ENCODE data around the gene UBE2N. TPM values are rescaled to one million over a fixed set of nuclear protein-coding genes. Genes with fewer than 3 reads are reported as not detected.
A peak's percentile ranks its signal among the peaks of the same experiment; 100 is the strongest.

Gene UBE2N, protein sequence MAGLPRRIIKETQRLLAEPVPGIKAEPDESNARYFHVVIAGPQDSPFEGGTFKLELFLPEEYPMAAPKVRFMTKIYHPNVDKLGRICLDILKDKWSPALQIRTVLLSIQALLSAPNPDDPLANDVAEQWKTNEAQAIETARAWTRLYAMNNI
- polyA plus RNA-seq (2013, experiment 1 of 2) = 254 TPM
- polyA plus RNA-seq (2013, experiment 2 of 2) = 243 TPM

DNA sequence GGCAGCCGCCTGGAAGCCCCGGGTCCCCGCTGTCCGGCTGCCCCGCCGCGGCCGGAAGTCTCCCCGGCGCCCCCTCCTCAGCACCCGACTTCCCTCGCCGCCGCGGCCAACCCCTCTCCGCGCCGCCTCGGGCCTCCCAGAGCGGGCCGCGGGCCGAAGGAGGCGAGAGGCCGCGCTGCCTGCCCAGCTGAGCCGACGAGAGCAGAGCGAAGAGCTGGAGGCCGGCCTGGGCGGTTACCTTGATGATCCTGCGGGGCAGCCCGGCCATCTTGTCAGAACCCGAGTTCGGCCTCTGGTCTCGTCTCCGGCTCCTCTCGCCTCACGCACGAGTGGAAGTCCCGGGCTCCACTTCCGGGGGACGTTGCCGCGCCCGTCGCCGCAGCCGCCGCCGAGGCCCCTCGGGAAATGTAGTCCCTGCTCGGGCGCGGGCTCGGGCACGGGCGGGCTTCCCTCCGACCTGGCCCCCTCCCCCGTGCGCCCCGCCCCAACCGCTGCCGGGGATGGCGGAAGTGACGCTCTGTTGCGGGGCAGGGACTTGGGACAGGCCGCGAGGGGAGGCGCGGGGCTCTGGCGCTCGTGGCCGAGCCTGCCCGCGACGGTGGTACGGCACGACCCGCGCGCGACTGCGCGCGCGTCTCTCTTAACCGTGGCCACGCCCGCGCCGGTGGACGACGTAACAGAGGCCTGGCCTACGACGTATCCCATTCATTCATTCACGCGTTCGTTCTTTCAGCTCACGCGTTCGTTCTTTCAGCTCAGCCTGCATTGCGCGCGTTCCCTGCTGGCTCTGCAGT lies at the start of gene UBE2N:
Gene UBE2N (minus strand): TSS at position 331 of the 794 bp plus-strand sequence. CDS start 63 bp downstream, at position 268.
- Histone ChIP-seq H3K4me2 (ENCODE audit: low read length) (peak within 1 kb of the TSS; percentile 90), H3K9ac (ENCODE audit: low read length) (peak within 1 kb of the TSS; percentile 97), H3K4ac (ENCODE audit: low read depth, low read length) (peak within 1 kb of the TSS; percentile 61), H3K4me3 (ENCODE audit: low read length) (peak within 1 kb of the TSS; percentile 93), H4K8ac (ENCODE audit: low read depth, low read length) (no peak within 1 kb of the TSS), H2BK120ac (ENCODE audit: low read depth, low read length) (no peak within 1 kb of the TSS), H3K18ac (ENCODE audit: low read length) (peak within 1 kb of the TSS; percentile 98), H3K27ac (ENCODE audit: low read depth, low read length) (peak within 1 kb of the TSS; percentile 92), H4K5ac (ENCODE audit: low read length) (no peak within 1 kb of the TSS), H3K4me1 (ENCODE audit: control insufficient read depth, low read depth, low read length) (peaks cover 8% of the 10 kb centered on the region), H3K79me1 (ENCODE audit: low read length) (peaks cover 2% of the 10 kb centered on the region), H2BK15ac (replicated peaks; ENCODE audit: low read depth) (no peak within 1 kb of the TSS), H3K79me2 (ENCODE audit: control insufficient read depth, insufficient read depth, low read length) (peaks cover 47% of the 10 kb centered on the region), H3K56ac (ENCODE audit: low read length) (peak within 1 kb of the TSS; percentile 98), H3K36me3 (ENCODE audit: control insufficient read depth, insufficient read depth, low read length) (no peaks in the 10 kb centered on the region), H2BK5ac (ENCODE audit: low read length) (peak within 1 kb of the TSS; percentile 2), H3K27me3 (ENCODE audit: insufficient read depth, low read length, poor library complexity) (no peaks in the 10 kb centered on the region), H3K23ac (ENCODE audit: low read length) (peak within 1 kb of the TSS; percentile 82), H2AK5ac (ENCODE audit: low read length) (no peak within 1 kb of the TSS)
- no CpG with 5 or more reads among the region's 105 CpGs for WGBS (ENCODE audit: extremely low coverage, insufficient coverage, low lambda C conversion rate)
- peak; percentile 98 for DNase-seq

DNA sequence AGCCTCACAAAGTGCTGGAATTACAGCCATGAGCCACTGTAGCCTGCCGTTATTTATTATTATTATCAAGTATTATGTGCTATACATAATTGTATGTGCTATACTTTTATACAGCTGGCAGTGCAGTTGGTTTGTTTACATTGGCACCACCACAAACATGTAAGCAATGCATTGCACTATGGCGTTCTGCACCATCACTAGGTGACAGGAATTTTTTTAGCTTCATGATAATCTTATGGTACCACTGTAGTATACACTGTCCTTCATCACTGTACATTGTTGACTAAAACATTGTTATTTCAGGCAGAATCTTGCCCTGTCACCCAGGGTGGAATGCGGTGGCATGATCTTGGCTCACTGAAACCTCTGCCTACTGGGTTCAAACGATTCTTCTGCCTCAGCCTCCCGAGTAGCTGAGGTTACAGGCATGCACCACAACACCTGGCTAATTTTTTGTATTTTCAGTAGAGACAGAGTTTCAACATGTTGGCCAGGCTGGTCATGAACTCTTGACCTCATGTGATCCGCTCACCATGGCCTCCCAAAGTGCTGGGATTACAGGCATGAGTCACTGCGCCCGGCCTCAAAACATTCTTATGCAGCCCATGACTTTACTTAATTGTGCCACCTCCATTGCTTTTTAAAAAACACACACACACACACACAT lies 42.7 kb upstream of the UBE2N start:
- H3K56ac ChIP-seq (ENCODE audit: low read length) = no peak overlapping the region
- no peak overlapping the region for H2BK120ac ChIP-seq (ENCODE audit: low read depth, low read length)
- H3K4me3 ChIP-seq (ENCODE audit: low read length) = no peak overlapping the region
- no peaks in the 10 kb centered on the region for H3K79me2 ChIP-seq (ENCODE audit: control insufficient read depth, insufficient read depth, low read length)
- no peaks in the 10 kb centered on the region for H3K4me1 ChIP-seq (ENCODE audit: control insufficient read depth, low read depth, low read length)
- H3K27me3 ChIP-seq (ENCODE audit: insufficient read depth, low read length, poor library complexity) = no peaks in the 10 kb centered on the region
- no peak overlapping the region for H3K27ac ChIP-seq (ENCODE audit: low read depth, low read length)
- WGBS (ENCODE audit: extremely low coverage, insufficient coverage, low lambda C conversion rate) = no CpG with 5 or more reads among the region's 8 CpGs
- H3K9ac ChIP-seq (ENCODE audit: low read length) = no peak overlapping the region
- H3K4me2 ChIP-seq (ENCODE audit: low read length) = no peak overlapping the region
- no peak overlapping the region for H3K18ac ChIP-seq (ENCODE audit: low read length)
- H3K23ac ChIP-seq (ENCODE audit: low read length) = no peak overlapping the region
- no peak for DNase-seq
- no peak overlapping the region for H2AK5ac ChIP-seq (ENCODE audit: low read length)
- H3K36me3 ChIP-seq (ENCODE audit: control insufficient read depth, insufficient read depth, low read length) = peaks cover 4% of the 10 kb centered on the region
- no peak overlapping the region for H2BK15ac ChIP-seq (replicated peaks; ENCODE audit: low read depth)
- H3K79me1 ChIP-seq (ENCODE audit: low read length) = no peaks in the 10 kb centered on the region
- no peak overlapping the region for H4K8ac ChIP-seq (ENCODE audit: low read depth, low read length)
- H3K4ac ChIP-seq (ENCODE audit: low read depth, low read length) = no peak overlapping the region
- no peak overlapping the region for H4K5ac ChIP-seq (ENCODE audit: low read length)
- no peak overlapping the region for H2BK5ac ChIP-seq (ENCODE audit: low read length)

DNA sequence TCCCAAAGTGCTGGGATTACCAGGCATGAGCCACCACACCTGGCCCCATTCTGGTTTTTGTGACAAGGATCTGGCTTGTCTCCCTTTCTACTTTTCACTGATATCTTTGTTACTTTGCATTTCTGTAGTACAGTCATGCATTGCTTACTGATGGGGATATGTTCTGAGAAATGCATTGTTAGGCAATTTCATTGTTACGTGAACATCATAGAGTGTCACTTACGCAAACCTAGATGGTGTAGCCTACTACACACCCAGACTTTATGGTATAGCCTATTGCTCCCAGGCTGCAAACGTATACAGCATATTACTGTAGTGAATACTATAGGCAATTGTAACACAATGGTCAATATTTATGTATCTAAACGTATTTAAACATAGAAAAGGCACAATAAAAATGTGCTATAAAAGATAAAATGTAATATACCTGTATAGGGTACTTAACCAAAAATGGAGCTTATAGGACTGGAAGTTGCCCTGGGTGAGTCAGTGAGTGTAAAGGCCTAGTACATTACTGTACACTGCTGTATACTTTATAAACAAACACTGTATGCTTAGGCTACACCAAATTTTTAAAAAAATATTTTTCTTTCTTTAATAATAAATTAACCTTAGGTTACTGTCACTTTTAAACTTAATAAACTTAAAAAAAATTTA lies 41.5 kb upstream of the UBE2N start:
- Histone ChIP-seq H2AK5ac (ENCODE audit: low read length) (no peak overlapping the region), H2BK5ac (ENCODE audit: low read length) (no peak overlapping the region), H2BK15ac (replicated peaks; ENCODE audit: low read depth) (no peak overlapping the region), H3K9ac (ENCODE audit: low read length) (no peak overlapping the region), H2BK120ac (ENCODE audit: low read depth, low read length) (no peak overlapping the region), H3K79me1 (ENCODE audit: low read length) (no peaks in the 10 kb centered on the region), H3K23ac (ENCODE audit: low read length) (no peak overlapping the region), H3K4ac (ENCODE audit: low read depth, low read length) (no peak overlapping the region), H3K27me3 (ENCODE audit: insufficient read depth, low read length, poor library complexity) (no peaks in the 10 kb centered on the region), H3K18ac (ENCODE audit: low read length) (no peak overlapping the region), H4K5ac (ENCODE audit: low read length) (no peak overlapping the region), H3K4me1 (ENCODE audit: control insufficient read depth, low read depth, low read length) (no peaks in the 10 kb centered on the region), H3K79me2 (ENCODE audit: control insufficient read depth, insufficient read depth, low read length) (no peaks in the 10 kb centered on the region), H3K36me3 (ENCODE audit: control insufficient read depth, insufficient read depth, low read length) (peaks cover 4% of the 10 kb centered on the region), H3K4me3 (ENCODE audit: low read length) (no peak overlapping the region), H3K27ac (ENCODE audit: low read depth, low read length) (no peak overlapping the region), H4K8ac (ENCODE audit: low read depth, low read length) (no peak overlapping the region), H3K4me2 (ENCODE audit: low read length) (no peak overlapping the region), H3K56ac (ENCODE audit: low read length) (no peak overlapping the region)
- WGBS (ENCODE audit: extremely low coverage, insufficient coverage, low lambda C conversion rate) = no CpG with 5 or more reads among the region's 4 CpGs
- no peak for DNase-seq

DNA sequence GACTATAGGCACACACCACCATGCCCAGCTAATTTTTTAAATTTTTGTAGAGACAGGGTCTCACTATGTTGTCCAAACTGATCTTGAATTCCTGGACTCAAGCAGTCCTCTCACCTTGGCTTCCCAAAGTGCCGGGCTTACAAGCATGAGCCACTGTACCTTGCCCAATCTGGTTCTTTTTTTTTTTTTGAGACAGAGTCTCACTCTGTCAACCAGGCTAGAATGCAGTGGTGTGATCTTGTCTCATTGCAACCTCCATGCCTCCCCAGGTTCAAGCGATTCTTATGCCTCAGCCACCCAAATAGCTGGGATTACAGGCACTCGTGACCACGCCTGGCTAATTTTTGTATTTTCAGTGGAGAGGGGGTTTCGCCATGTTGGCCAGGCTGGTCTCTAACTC lies 41.0 kb upstream of the UBE2N start:
- Histone ChIP-seq H2BK15ac (replicated peaks; ENCODE audit: low read depth) (no peak overlapping the region), H3K56ac (ENCODE audit: low read length) (no peak overlapping the region), H4K5ac (ENCODE audit: low read length) (no peak overlapping the region), H3K23ac (ENCODE audit: low read length) (no peak overlapping the region), H3K79me1 (ENCODE audit: low read length) (no peaks in the 10 kb centered on the region), H3K18ac (ENCODE audit: low read length) (no peak overlapping the region), H3K36me3 (ENCODE audit: control insufficient read depth, insufficient read depth, low read length) (peaks cover 3% of the 10 kb centered on the region), H3K9ac (ENCODE audit: low read length) (no peak overlapping the region), H3K79me2 (ENCODE audit: control insufficient read depth, insufficient read depth, low read length) (no peaks in the 10 kb centered on the region), H3K4me2 (ENCODE audit: low read length) (no peak overlapping the region), H3K4ac (ENCODE audit: low read depth, low read length) (no peak overlapping the region), H2BK5ac (ENCODE audit: low read length) (no peak overlapping the region), H3K27me3 (ENCODE audit: insufficient read depth, low read length, poor library complexity) (no peaks in the 10 kb centered on the region), H2AK5ac (ENCODE audit: low read length) (no peak overlapping the region), H4K8ac (ENCODE audit: low read depth, low read length) (no peak overlapping the region), H3K4me3 (ENCODE audit: low read length) (no peak overlapping the region), H3K4me1 (ENCODE audit: control insufficient read depth, low read depth, low read length) (no peaks in the 10 kb centered on the region), H3K27ac (ENCODE audit: low read depth, low read length) (no peak overlapping the region), H2BK120ac (ENCODE audit: low read depth, low read length) (no peak overlapping the region)
- no CpG with 5 or more reads among the region's 5 CpGs for WGBS (ENCODE audit: extremely low coverage, insufficient coverage, low lambda C conversion rate)
- DNase-seq = no peak

DNA sequence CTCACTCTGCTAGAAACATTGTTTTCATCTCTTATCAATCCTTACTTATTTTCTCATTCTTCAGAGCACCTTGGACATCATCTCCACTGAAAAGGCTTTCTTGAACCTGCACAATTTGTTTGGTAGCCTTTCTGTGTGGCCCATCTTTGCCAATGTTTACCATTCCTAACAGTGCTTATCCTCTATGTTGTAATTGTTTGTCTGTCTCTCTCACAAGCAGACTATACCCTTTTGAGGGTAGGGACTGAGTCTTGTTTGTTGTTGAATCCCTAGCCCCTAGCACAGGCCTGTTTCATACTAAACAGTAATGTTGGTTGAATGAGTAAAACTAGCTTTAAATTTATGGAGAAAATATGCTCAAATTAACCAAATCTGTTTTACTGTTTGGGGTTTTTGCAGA lies 34.8 kb upstream of the UBE2N start:
- Histone ChIP-seq H3K56ac (ENCODE audit: low read length) (no peak overlapping the region), H3K27ac (ENCODE audit: low read depth, low read length) (no peak overlapping the region), H3K4me2 (ENCODE audit: low read length) (no peak overlapping the region), H2BK15ac (replicated peaks; ENCODE audit: low read depth) (no peak overlapping the region), H3K23ac (ENCODE audit: low read length) (no peak overlapping the region), H3K9ac (ENCODE audit: low read length) (no peak overlapping the region), H2BK5ac (ENCODE audit: low read length) (no peak overlapping the region), H4K5ac (ENCODE audit: low read length) (no peak overlapping the region), H3K27me3 (ENCODE audit: insufficient read depth, low read length, poor library complexity) (no peaks in the 10 kb centered on the region), H3K79me1 (ENCODE audit: low read length) (peaks cover 2% of the 10 kb centered on the region), H3K4me3 (ENCODE audit: low read length) (no peak overlapping the region), H2BK120ac (ENCODE audit: low read depth, low read length) (no peak overlapping the region), H3K18ac (ENCODE audit: low read length) (no peak overlapping the region), H3K4me1 (ENCODE audit: control insufficient read depth, low read depth, low read length) (no peaks in the 10 kb centered on the region), H3K4ac (ENCODE audit: low read depth, low read length) (no peak overlapping the region), H3K79me2 (ENCODE audit: control insufficient read depth, insufficient read depth, low read length) (peaks cover 4% of the 10 kb centered on the region), H2AK5ac (ENCODE audit: low read length) (no peak overlapping the region), H4K8ac (ENCODE audit: low read depth, low read length) (no peak overlapping the region), H3K36me3 (ENCODE audit: control insufficient read depth, insufficient read depth, low read length) (peaks cover 1% of the 10 kb centered on the region)
- no peak for DNase-seq

Measured in mesendoderm (in vitro differentiated cells).